HG03196 (cell line): ENCODE results near the gene YPEL1.
"Not testable (repeated sequence)": the region's sequence is repeated elsewhere in the genome, so short reads cannot be mapped to it uniquely, and the experiment has no call there.

Source experiments
- ATAC-seq: cut with Tn5 transposase; IDR thresholded peaks from one replicate; pipeline ENCODE4 v1.9.1; 2021; ENCODE audit not compliant: unreplicated experiment

YPEL1 gene

DNA sequence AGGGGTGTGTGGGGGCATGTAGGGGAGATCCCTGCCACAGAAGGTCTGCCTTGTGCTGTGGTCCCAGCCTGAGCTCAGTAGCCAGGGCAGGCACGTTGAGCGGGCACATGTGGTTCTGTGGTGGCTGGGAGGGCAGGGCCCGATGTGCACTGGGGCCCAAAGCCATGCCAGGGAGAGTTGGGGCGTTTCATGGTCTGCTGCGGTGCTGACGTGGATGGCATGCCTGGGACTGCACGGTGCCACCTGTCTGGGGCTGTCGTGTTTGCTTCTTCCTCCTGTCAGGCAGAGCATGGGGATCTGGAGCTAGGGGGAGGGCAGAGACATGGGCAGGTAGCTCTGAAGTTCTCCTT lies 50.5 kb downstream of the YPEL1 start:
- no peak for ATAC-seq

DNA sequence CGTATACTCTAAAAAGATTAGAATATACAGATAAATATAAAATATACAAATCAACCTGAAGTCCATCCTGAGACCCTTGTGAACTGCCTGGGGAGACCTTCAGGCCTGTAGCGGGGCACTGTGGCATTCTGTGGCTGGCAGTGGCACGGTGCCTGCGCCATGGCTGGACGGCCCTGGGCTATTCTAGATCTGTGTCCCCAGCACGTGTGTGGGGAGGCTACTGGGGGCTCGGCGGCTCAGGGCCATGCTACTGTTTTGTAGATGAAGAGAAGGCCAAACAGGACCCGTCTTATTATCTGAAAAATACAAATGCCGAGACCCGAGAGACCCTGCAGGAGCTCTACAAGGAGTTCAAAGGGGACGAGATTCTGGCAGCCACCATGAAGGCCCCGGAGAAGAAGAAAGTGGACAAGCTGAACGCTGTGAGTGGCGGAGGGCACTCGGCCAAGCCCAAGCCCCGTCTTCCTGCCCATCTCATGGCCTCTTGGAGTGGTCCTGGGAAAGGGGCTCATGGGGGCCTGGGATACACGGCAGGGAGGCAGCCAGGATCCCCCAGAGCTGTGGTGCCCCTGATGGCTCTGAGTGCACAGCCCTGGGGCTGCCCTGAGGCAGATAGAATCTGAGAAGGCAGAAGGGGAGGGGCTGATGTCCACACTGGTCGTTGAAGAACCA lies 51.0 kb downstream of the YPEL1 start:
- no peak for ATAC-seq

DNA sequence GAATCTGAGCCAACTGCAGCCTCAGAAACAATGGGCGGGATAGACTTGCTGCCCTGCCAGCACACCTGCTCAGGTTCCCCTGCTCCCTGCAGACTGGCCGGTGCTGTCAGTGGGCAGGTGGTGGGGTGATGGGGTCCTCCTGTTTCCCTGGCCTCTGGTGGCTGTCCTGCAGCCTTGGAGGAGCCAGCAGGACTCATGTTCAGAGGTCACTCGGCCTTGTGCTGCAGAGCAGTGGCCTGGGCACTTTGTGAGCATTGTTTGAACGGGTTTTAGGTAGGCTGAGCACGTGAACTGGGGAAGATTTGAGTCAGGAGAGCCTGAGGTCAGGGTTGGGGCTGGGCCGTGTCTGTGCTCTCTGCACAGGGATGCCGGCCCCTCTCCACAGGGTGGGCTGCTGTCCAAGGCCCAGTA lies 52.2 kb downstream of the YPEL1 start:
- ATAC-seq: no peak

DNA sequence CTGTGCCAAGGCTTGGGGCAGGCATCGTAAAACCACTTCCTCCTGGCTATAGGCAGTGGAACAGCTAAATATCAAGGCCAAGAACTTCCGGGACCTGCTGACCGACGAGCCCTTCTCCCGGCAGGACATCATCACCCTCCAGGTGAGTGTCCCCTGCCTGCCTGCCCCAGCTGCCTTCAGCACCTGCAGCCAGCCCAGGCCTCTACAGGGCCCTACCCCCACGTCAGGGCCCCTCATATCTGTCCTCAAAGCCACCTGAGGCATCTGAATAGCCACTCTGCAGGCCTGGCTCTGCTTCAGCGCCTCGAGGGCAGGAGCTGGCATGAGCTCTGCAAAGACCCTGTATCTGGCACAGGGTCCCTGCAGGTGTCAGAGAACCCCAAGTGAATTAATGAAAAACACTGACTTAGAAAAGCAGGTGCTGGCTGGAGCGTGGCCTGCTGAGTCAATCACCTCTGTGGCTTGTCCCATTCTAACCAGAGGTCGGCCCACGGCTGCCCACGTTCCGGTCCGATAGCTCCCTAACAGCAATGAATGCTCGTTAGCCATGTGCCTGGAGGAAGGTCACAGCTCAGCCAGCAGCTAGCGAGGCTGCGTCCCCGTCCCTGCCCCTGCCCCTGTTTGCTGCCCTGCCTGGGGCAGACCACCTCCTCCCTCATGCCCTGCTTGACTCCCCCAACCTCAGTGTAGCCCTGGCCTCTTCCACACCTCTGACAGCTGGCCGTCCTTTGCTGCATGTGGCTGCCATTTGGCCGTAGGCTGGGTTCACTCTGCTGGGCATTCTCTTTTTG lies 53.0 kb downstream of the YPEL1 start:
- ATAC-seq: no peak

DNA sequence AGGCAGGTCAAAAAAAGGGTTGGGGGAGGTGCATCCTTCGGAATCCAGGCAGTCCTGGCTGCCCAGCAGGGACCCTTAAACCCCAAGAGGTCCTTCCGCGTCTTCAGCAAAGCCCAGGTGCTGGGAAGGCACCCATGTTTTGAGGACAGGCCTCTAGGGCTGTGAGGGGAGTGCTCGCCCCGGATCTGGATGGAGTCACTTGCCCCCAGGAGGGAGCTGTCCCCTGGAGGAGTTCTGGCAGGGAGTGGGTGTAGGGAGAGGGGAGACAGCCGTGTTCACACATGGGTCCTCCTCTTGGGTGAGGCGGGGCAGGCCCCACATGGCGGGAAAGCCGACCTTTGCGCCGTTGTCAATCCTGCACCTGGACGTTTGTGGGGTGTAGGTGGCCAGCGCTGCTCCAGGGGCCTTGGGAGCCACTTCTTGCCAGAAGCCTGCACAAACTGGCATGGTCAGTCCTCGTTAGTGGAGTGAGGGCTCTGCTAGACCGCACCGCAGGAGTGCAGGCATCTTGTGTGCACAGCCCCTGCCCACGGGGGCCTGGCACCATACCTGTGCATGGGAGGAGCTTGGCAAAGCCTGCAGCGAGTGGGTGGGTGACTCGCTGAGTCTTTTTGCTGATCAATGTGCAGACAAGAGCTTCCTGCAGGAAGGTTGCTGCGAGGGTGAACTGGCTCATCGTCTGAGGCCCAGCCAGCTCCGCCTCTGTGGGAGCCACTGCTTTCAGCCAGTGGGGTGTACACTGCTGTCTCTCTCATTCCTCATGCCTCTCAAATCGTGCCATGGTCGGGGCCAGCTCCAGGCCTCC lies 53.8 kb downstream of the YPEL1 start:
- ATAC-seq: no peak

DNA sequence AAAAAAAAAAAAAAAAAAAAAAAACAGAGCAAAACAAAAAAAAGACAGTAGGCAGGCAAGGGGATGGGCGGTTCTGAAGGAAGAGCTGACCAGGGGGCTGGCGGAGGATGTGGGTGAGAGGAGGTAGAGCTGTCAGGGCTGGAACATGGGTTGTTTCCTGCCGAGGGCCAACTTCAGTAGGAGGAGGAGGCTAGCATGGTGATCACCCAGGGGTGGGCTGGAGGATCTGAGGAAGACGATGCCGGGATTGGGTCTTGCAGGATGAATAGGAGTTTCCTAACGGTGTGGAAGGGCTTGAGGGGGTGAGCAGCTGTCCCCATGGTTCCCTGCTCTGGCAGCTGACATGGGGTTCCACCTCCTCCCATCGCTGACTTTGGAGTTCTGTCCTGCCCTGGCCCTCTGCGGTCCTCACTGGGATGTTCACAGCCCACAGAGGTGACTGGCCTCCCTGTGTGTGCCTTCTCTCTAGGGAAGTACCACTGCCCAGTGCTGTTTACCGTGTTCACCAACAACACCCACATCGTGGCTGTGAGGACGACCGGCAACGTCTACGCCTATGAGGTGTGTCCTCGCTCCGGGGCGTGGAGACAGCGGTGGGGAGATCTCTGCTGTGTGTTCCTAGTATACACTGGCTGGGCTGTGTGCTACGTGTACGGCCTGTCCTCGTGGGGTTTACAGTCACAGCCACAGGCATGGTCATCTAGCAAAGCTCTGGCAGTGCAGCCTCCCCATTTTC lies 54.6 kb downstream of the YPEL1 start:
- ATAC-seq: no peak

DNA sequence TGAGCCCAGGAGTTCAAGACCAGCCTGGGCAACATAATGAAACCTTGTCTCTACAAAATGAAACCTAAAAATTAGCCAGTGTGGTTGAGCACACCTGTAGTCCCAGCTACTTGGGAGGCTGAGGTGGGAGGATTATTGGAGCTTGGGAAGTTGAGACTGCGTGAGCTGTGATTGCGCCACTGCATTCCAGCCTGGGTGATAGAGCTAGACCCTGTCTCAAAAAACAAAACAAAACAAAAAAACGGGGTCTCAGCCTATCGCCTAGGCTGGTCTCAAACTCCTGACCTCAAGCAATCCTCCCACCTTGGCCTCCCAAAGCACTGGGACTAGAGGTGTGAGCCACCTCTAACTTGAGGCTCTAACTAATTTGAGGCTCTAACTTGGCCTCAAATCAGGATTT lies 56.2 kb downstream of the YPEL1 start:
- ATAC-seq: no peak

DNA sequence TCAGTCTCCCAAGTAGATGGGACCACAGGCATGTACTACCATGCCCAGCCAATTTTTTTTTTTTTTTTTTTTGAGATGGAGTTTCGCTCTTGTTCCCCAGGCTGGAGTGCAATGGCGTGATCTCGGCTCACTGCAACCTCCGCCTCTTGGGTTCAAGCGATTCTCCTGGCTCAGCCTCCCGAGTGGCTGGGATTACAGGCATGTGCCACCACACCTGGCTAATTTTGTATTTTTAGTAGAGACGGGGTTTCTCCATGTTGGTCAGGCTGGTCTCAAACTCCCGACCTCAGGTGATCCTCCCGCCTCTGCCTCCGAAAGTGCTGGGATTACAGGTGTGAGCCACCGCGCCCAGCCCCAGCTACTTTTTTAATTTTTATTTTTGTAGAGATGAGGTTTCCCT lies 56.8 kb downstream of the YPEL1 start:
- not testable (repeated sequence) for ATAC-seq

DNA sequence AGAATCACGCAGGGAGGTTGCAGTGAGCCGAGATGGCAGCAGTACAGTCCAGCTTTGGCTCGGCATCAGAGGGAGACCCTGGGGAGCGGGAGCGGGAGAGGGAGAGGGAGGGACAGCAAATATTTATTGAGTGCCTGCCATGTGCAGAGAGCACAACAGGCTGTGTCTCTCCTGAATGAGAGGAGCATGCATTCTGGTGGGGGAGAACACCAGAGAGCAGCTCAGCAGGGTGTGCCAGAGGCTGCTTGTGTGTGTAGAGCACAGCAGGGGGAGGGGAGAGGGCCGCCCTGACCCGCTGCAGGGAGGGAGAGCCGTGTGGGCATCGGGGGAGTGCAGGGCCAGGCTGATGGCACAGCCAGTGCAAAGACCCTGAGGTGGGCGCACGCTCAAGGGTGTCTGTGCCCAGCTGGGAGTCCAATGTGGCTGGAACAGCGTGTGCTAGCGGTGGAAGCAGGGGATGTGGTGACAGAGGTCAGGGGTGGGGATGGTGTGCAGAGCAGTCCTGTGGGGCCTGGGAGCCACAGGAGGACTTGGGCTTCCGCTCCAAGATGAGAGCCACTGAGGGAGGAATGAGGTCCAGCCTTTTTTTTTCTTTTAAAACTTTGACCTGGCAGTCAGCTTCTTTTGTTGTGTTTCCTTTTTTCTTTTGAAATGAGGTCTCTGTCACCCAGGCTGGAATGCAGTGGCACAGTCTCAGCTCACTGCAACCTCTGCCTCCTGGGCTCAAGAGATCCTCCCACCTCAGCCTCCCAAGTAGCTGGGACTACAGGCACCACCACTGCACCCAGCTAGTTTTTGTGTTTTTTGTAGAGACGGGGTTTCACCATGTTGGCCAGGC lies 57.8 kb downstream of the YPEL1 start:
- no peak for ATAC-seq

DNA sequence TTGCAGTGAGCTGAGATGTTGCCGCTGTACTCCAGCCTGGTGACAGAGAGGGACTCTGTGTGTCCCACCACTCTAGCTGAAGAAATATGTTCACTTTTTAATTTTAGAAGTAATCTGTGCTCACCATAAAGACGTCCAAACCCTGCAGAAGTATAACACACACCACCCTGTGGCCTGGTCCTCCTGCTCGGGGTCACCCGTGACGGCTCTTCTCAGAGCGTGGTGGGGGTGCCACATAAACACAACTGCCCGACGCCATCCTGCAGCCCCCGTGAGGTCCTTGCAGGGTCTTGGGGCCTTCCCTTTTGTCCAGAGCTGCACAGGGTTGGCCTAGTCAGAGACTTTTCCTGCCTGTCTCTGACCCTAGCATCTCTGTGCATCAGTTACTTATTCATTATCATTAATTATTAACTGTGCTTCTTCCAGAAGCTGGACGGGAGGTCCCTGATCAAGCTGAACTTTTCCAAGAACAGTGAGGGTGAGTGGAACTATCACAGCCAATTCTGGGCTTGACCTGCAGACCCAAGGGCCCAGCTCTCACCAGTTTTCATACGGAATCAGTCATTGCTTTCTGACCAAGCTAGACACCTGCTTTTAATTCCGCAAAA lies 60.9 kb downstream of the YPEL1 start:
- no peak for ATAC-seq

DNA sequence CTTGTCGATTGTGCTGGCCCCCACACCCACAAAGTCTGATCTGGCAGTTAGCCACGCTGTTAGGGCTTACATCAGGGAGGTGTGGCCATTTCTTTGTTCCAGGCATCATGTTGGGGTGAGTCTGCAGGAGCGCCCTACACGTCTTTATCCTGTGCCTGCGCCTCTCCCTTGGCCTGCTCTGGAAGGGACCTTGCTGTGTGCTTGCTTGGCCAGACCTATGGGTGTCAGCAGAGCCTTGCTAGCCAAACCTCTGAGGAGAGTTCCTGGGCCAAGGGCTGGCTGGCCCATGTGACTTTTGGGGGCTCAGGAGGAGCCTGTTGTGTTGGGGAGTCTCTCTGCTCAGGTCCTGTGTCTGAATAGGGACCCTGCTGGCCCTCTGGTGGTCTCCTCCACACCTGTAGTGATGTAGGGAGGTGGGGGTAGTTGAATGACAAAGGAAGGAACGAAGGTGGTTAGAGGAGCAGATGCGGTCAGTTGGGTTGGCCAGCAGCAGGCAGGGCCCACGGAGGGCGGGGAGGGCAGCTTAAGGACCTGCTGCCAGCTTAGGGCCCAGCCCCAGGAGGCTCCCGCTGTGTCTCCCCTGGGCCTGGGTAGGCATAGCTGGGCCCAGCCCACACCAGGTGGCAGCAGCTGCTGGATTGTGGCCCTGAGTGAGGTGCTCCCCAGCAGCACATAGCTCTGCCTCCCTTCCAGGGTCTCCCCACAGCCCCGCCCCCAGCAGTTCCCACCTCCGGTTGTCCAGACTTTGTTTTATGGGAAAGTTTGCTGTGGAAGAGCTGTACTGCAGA lies 61.9 kb downstream of the YPEL1 start:
- ATAC-seq: no peak

DNA sequence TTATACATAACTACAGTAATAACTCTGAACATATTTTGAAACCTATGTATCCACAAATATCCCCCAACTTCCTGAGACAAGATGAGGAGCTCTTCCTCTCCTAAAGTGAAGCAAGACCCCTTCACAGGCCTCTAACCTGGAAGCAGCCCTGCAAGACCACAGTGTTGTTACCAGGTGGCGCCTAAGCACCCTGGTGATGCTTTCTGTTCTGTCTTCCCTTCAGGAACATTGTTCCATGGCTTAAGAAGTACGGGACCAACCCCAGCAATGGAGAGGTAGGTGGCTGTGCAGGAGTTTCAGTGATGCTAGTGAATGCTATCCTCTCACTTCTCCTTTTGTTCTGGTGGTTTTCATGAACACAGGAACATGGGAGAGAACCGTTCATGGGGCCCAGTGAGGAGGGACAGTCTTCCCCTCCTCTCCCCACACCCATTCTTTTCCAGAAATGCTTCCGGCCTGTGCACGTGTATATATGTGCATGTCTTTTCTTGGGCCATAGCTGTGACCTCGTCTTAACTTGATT lies 63.4 kb downstream of the YPEL1 start:
- ATAC-seq: no peak

DNA sequence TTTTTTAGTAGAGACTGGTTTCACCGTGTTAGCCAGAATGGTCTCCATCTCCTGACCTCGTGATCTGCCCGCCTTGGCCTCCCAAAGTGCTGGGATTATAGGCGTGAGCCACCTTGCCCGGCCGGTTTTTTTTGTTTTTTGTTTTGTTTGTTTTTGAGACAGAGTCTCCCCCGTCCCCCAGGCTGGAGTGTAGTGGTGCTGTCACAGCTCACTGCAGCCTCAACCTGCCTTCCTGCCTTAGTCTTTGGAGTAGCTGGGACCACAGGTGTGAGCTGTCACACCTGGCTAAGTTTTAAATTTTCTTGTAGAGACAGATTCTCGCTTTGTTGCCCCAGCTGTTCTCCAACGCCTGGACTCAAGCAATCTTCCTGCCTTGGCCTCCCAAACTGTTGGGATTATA lies 66.6 kb downstream of the YPEL1 start:
- no peak for ATAC-seq

DNA sequence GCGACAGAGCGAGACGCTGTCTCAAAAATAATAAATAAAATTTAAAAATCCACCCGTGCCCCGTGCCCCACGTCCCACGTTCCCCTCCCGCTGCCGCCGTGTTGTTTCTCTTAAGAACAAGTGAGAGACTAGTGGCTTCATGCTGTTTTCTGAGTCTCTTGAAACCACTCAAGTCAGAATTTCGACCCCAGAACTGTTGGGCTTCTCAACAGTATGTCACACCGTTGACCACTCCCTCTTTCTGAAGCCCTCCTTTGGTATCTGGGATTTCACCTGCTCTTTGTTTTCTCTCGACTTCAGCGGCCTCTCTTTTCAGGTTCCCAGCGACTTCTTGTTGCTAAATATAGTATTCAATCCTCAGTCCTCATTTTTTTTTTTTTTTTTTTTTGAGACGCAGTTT lies 68.8 kb downstream of the YPEL1 start:
- no peak for ATAC-seq

DNA sequence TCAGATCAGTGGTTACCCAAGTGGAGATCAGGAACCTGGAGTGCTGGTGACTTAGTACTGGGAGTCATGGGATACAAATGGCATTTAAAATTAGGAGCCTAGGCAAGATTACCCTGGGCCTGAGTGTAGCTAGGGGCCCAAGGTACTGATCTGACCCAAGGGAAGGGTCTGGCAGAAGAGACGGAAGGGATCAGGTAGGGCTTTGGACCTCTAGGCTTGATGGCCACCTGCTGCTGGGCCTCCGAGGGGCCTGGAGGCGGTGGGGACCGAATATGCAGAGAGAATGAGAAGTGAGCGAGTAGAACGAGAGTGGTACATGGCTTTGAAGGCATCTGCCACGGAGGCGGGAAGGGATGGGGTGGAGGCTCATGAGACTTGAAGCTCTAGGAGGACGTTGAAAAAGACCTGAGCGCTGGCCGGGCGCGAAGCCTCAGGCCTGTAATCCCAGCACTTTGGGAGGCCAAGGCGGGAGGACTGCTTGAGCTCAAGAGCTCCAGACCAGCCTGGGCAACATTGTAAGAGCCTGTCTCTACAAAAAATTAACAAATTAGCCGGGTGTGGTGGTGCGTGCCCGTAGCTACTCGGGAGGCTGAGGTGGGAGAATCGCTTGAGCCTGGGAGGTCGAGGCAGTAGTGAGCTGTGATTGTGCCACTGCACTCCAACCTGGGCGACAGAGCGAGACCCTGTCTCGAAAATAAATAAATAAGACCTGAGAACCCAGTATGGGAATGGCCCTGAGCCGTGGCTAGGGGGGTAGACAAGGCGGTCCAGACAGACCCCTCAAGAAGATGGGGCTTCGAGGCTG lies 70.3 kb downstream of the YPEL1 start:
- no peak for ATAC-seq

DNA sequence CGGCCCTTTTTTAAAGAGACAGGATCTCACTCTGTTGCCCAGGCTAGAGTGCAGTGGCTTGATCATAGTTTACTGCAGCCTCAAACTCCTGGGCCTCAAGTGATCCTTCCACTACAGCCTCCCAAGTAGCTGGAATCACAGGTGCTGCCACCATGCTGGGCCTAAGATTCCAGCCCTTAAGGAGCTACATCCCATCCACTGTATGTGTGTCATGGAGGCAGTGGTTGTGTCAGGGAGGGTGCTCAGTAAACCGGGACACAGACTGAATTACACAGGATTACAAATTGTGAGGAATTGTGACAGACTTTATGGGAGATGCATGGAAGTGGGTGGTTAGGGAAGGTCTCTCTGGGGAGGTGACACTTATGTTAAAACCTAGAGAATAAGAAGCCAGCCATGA lies 71.9 kb downstream of the YPEL1 start:
- no peak for ATAC-seq

DNA sequence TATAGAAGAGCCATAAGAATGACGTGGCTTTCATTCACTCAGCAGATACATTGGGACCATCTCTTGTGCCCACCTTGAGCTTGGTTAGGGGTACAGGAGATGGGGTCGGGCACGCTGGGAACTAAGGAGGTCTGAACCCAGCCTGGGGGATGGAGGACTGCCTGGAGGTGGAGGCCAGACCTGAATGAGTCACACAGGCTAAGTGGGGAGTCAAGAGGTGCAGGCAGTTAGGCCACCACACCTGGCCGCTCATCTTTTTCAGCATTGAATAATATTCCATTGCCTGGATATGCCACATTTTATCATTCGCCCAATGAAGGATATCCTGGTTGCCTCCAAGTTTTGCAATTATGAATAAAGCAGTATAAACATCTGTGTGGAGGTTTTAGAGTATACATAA lies 73.6 kb downstream of the YPEL1 start:
- ATAC-seq: no peak

DNA sequence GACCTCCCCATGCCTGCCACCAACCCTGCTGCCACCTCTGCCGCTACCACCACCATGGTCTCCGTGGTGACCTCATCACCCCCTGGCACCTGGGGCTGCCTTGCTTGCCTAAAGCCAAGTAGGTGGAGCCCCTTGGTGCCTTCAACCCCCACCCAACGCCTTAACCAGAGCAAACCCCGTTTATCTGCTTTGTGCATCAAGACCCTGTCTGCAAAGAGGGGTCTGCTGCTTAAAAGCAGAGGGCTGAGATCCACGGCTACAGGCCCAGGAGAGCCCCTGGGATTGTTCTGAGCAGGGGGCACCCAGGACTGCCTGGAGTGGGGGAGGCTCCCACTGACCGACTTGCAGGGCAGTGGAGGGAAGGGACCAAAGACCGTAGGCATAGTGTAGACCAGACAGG lies 74.7 kb downstream of the YPEL1 start:
- no peak for ATAC-seq
